Measurements from ENCODE around the gene ABCC1.

DNA sequence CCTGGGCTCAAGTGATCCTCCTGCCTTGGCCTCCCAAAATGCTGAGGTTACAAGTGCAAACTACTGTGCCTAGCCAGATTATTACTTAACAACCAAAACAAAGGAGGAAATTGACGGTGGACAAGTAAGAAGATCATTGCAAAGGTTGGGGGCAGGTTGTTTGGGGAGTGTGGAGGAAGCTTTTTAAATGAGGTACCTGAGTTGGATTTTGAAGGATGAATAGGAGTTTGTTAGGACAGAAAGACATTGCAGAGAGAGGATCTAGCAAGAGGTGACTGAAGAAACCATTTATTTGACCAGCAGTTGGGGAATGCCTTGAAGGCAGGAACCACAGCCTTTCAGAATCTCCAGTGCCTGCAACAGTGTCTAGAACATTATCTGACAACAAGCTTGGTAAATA, 51.3 kb downstream of the ABCC1 start:
- TF ChIP-seq, protein P1, sequence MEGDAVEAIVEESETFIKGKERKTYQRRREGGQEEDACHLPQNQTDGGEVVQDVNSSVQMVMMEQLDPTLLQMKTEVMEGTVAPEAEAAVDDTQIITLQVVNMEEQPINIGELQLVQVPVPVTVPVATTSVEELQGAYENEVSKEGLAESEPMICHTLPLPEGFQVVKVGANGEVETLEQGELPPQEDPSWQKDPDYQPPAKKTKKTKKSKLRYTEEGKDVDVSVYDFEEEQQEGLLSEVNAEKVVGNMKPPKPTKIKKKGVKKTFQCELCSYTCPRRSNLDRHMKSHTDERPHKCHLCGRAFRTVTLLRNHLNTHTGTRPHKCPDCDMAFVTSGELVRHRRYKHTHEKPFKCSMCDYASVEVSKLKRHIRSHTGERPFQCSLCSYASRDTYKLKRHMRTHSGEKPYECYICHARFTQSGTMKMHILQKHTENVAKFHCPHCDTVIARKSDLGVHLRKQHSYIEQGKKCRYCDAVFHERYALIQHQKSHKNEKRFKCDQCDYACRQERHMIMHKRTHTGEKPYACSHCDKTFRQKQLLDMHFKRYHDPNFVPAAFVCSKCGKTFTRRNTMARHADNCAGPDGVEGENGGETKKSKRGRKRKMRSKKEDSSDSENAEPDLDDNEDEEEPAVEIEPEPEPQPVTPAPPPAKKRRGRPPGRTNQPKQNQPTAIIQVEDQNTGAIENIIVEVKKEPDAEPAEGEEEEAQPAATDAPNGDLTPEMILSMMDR (IDR thresholded peaks at IDR 0.05; ENCODE audit: insufficient read depth, low read length, poor library complexity, severe bottlenecking): no peak
- TF ChIP-seq EZH2phosphoT487 (conservative IDR thresholded peaks at IDR 0.05; ENCODE audit: low read length): no peak

Data from SU-DHL-6 (cell line).